HG02571 (cell line): ENCODE data around the gene SSC5D.
"Not testable (repeated sequence)": the region's sequence is repeated elsewhere in the genome, so short reads cannot be mapped to it uniquely, and the experiment has no call there.

Source experiments
- ATAC-seq: cut with Tn5 transposase; IDR thresholded peaks from one replicate; pipeline ENCODE4 v1.9.1; 2021; ENCODE audit warnings: mild to moderate bottlenecking, moderate library complexity; ENCODE audit not compliant: unreplicated experiment

Gene SSC5D

DNA sequence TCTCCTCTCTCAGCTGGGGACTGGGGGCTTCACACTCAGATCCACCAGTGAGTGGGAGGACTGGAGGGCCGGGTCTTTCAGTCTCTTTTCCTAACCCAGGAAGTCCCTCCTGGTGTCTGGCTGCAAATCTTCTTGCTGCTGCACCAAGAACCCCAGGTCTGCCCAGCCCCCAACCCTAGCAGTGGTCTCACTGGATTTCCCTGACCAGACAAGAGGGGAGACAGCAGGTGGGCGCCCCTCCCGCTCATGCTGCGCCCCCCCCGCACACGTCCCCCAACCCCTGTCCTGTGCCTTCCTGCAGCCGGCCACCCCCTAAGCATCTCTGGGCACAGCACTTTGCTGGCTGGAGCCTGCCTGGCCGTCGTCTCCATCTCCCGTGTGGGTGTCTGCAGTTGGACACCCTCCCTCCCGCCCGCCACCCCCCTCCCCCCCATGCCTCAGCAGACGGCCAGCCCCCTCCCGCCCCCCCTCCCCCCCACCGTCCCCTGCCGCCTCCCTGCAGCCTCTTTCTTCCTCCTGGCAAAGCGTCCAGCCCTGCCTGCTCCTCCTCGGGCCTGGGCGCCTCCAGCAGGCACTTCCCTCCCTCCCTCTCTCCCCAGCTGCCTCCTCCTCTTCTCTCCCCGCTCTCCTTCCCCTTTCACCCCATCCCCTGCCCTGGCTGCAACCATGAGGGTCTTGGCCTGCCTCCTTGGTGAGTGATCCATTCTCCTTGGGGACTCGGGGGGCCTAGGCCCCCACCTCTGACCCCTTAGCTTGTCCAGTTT lies at the start of gene SSC5D:
TSS of gene SSC5D (plus strand) at position 513 of the 764 bp plus-strand sequence. CDS start at position 667, 154 bp downstream.
- ATAC-seq = no peak

DNA sequence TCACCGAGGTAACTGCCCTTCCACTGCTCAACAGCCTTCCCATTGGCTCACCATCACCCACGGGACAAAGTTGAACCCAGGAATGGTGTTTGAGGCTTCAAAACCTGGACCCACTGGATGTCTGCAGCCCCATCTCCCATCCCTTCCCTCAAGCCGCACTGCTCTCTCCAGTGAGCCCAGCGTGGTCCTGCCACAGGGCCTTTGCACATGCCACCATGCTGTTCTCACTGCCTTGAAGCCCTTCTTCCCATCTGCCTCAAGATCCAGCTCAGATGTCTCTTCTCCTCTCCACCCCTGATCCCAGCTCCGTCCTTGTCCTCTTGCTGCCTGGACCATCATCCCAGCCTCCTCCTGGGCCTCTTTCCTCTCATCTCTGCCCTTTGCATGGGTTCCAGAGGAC lies 49.2 kb upstream of the SSC5D start:
- no peak for ATAC-seq

DNA sequence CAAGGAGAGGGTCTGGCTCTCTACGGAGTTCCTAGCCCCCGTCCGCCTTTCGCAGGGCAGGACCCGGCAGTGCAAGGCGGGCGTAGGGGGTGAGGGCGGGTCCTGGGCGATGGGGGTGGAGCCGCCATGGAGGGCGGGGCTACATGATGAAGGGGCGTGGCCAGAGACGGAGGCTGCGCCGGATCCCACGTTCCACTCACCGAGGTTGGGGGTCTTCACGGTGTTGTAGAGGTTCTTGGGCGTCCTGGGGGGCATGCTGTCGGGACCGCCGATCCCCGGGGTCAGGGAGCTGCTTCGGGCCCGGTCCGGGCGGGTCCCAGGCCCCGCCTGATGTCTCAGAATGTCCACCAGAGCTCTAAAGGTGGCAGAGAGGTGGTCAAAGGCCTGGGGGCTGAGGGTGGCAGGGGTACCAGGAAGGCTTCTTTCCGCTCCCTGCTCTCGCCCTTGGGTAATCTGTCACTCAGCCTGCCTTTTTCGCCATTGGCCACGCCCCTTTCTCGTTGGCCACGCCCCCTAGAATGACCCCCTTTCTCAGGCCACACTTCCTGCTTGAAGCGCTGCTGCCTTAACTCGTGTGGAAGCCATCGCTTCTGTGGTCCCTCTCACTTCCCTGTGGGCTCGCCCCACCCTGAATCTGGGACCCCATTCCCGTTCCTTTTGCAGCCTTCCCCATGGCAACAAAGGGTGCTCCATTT lies 47.7 kb upstream of the SSC5D start:
- ATAC-seq = no peak

DNA sequence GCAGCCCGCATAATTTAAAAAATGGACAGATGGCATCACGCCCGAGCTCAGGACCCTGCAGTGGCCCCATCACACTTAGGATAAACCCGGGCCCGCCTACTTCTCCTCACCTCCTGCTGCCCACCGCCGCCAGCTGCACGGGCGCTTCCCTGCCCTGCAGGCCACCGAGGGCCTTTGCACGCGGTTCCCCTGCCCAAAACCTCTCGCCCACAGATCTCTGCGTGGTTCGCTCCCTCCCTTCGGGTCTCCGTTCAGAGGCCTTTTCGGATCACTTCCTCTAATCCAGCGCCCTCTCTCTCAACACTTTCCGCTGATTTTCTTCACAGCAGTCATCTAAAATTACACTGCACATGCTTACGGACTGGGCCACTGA lies 46.9 kb upstream of the SSC5D start:
- no peak for ATAC-seq

DNA sequence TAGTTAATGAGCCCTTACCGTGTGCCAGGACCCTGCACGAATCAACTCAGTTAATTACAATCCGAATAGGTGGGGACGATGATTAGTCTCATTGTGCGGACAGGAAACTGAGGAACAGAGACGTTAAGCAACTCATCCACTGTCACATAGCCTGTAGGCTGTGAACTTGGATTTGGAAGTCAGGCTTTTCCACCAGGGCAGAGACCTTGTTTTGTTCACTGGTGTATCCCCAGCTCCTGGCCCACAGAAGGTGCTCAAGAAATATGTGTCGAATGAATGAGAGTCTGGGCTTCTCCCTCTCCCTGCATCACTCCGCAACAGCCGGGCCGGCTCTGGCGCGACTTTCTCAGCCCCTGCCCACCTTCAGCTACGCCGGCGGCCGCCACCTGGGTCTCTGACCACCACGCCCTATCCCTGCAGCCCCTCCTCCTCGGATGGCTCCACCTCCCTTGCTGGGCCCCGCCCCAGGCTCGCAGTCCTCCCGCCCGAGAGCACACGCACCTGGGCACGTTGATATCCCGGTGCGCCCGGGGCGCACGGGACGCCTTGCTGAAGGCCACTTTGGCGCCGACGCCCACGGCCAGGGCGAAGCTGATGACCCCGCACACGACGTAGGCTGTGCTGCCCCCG lies 46.4 kb upstream of the SSC5D start:
- ATAC-seq = no peak

DNA sequence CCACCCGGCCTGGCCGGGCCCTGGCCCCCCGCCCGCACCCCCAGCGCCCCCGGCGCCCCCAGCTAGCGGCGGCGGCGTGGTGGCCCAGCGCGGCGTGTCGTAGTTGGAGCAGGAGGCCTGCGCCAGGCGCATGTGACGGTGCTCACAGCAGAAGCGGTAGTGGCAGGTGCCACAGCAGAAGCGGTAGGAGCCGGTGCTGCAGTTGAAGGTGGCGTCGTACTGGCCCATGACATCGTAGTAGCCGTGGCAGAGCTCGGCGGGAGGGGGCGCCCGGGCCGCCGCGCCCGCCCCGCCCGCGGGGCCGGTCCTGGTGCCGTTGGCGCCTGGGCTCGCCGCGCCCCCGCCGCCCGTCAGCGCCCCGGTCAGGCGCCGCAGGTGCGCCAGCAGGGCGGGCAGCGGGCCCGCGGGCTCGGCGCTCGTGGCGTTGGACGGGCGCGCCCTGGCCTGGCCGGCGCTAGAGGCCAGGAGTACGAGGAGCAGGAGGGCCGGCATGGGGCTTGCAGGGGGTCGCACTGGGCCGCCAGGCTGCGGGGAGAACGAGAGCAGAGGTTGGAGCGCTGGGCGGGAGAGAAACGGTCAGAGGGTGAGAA lies 45.8 kb upstream of the SSC5D start:
- no peak for ATAC-seq

DNA sequence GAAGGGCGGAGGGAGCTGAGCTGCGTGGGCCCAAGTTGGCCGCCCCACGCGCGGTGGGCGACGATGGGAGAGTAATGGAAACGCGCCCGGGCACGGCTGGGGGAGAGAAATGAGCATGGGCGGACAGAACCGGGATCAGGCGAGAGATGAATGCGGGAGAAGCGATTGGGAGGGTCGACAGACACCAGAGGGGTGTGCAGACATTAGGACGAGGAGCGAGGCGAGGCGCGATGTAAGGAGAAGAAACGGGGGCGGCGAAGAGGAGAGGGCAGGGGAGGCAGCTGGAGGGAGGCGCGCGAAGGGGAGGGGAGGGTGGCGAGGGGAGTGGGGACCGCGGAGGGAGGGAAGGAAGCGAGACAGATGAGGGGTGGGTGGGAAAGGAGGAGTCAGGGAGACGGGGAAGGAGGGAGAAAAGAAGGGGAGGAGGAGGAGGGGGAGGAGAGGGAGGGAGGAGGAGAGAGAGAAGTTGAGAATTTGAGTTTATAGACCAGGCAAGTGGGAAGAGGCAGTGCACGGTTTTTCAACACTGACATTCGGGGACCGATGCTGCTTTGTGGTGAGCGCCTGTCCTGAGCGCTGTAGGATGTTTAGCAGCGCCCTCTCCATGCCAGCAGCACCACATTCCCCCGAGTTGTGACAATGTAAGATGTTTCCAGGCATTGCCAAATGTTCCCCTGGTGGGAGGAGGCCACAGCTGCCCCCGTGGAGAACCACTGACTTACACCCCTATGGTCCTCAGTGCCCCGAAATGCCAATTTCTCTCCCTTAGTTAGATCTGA lies 45.0 kb upstream of the SSC5D start, which contains the start of gene SHISA7:
TSS of gene SHISA7 (minus strand) at position 256 of the 779 bp plus-strand sequence. CDS start 437 bp downstream, outside the sequence.
- ATAC-seq = no peak

DNA sequence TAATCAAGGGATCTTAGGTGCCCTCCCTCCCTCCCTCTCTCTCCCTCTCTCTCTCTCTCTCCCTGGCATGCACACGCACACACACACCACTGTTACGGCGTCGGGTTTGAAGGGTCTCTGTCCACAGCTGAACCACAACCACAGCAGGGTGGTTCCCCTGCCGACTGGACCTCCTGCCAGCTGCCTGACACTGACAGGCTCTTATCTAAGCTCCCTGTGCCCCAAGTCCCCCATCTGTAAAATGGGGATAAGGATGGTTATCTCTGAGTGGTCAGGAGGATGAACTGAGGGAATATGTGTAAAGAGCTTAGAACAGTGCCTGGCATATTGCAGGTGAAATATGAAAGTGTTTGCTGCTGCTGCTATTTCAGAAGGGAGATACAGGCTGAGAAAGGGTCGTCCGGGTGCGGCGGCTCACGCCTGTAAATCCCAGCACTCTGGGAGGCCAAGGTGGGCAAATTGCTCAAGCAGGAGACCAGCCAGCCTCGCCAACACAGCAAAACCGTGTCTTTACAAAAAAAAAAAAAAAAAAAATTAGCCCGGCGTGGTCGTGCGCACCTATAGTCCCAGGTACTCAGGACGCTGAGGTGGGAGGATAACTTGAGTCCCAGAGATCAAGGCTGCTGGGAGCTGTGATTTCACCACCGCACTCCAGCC lies 44.3 kb upstream of the SSC5D start:
- ATAC-seq = no peak

DNA sequence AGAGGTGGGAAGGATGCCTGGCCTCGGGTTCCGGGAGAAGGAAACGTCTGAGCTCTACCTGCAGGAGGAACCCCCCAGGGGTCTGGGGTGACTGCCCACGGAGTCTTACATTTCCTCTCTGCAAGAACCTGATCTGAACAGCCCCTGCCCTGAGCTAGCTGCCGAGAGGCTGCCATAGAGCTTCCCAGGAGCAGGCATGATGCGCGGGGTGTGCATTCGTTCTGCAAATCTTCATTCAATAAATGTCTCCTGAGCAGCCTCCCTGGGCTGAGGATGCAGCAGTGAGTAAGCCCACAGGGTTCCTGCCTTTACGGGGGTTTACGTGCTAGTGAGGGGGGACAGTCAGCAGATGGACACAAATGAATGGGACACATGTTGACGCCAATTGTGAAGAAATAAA lies 43.6 kb upstream of the SSC5D start:
- ATAC-seq = no peak

DNA sequence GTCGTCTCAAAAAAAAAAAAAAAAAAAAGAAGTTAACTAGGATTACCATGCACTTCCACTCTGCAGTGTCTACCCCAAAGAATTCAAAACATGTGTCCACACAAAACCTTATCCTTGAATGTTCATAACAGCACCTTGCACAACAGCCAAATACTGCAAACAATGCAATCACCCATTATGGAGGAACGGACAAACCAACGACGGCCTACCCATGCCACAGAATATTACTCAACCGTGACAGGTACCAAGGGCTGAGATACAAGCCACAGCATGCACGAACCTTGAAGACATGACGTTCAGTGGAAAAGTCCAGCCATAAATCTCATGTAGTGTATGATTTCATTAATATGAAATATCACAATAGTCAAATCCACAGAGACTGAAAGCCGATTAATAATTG lies 42.2 kb upstream of the SSC5D start:
- no peak for ATAC-seq

DNA sequence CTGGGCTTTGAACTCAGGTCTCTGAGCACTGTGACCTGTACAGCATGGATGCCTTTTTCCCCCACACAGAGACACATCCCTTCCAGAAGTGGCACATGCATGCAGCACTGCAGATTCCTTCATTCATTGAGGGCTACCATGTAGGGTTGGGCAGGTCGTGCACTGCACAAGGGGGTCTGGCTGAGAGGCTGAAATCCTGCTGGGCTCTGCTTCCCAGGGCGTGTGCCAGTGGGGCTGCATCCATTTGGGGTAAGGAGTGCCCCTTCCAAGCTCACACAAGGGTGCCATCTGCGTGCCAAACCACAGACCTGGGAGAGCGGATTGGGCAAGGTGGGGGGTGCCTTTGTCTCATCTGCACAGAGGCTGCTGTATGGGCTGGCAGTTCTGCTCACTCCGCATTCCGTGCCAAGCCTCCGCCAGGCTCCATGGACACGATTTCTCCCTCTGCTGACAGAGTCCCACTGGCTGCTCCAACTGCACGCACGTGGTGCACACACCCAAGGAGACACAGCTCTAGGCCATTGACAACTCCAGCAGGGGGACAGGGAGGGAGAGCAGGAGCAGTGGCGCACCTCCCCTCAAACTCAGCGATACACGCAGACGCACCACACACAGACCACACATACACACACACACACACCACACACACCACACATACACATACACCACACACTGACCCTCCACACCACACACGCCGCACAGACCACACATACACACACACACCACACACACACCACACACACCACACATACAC lies 40.6 kb upstream of the SSC5D start:
- ATAC-seq = no peak

DNA sequence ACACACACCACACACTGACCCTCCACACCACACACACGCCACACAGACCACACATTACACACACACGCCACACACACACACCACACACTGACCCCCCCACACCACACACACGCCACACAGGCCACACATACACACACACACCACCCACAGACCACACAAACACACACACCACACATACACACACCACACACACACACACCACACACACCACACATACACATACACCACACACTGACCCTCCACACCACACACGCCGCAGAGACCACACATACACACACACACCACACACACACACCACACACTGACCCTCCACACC lies 40.1 kb upstream of the SSC5D start:
- not testable (repeated sequence) for ATAC-seq

DNA sequence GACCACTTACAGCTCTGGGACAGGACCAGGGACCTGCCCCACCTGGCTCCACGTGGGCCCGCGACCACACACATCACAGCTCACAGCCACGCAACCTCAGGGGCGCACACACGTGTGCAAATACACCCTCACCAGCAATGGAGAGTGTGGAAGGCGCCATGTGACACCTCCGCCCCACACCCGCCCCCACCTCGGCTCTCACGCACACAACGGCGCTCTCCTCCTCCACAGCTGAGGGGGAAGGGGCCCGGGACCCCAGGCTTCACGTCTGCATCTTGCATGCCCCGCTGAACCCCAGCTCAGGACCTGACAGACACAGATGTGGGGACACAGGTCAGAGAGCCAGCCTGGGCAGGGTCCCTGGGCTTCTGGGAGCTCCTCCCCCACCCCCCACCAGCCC lies 38.8 kb upstream of the SSC5D start:
- ATAC-seq = no peak

DNA sequence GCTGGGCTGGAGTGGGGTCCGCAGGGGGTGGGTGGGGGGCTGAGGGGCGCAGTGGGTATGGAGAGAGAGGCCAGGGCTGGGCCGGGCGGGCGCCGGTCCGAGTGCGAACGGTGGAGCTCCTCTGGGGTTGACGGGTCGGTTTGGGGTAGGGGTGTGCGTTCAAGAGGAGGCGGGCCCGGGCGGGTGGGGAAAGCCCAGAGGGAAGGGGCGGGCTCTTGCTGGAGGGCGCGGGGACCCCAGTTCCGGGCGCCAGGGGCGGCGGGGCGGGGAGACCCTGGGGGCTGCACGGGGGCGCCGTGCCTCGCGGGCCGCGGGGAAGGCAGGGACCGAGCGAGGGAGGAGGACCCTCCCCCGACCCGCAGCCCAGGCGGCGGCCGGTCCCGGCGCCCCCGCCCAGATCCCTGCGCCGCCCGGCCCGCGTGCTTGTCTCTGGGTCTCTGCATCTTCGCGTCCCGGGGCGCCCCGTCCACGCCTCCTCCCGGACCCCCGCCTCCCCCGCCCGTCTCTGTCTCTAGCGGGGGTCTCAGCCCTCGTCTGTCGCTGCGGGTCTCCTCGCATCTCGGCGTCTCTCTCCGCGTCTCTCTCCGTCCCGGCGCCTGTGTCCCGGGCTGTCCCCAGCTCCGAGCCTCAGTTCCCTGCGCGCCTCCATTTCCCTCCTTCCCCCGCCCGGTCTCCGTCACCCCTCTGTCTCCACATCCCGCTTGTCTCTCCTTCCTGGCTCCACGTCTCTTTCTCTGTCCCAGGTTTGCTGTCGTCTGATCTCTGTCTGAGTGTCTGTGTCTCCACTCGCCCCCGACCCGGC lies 36.9 kb upstream of the SSC5D start:
- ATAC-seq = no peak

DNA sequence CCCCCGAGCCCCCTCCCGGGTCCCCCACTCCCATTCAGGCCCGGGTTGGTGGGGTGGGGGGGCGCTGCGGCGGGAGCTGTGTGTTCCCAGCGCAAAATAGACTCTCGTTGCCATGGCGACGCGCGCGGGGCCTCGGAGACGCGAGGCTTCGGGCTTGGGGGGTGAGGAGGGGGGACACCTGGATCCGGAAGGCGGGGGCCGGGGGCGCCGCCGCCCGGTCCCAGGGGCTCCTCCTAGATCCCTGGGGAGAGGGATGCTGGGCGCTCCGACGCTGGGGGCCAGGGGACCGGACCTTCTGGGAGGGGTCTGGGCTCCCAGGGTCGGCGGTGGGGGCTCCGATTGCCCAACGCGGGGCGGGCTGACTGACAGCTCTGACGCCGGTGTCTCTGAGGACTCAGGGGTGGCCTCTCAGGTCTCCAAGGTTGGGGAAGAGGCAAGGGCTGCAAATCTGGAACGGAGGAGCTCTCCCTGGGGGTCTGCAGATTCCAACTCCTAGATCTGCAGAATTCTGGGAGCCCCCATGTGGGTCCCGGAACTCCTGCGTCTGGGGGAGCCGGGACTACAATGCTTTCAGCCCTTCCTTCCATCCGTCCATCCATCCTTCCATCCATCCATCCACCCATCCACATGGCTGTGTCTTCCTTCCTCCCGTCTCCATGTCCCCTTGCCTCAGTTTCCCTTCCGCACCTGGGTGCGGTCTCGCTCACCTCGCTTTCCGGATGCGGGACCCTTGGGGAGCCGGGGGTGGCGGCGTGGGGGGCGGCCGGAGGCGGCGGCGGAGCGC lies 36.1 kb upstream of the SSC5D start:
- no peak for ATAC-seq

DNA sequence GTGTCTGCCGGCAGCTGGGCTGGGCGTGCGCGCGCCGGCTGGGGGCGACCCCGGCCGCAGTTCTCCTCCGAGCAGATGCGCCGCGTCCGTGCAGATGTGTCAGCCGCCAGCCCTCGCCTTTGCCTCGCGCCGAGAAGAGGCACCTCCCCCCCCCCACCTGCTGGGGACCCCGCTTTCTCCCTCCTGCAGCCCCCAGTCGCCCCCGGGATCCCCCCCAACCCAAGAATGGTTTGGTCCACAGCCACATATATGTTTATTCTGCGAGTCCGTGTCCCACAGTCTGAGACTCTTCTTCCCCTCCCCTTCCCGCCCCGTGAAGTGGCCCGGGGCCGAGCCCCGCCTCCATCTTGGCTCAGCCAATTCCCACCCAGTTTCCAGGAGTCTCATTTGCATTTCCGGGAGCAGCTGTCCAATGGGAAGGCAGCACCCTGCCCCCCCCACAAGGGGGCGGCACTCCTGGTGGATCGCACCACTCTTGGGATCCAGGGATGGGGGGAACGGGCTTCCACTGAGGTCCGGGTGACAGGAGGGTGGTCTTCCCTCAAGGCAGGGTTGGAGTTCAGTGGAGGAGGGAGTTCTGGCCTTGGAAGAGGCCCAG lies 35.4 kb upstream of the SSC5D start:
- no peak for ATAC-seq

DNA sequence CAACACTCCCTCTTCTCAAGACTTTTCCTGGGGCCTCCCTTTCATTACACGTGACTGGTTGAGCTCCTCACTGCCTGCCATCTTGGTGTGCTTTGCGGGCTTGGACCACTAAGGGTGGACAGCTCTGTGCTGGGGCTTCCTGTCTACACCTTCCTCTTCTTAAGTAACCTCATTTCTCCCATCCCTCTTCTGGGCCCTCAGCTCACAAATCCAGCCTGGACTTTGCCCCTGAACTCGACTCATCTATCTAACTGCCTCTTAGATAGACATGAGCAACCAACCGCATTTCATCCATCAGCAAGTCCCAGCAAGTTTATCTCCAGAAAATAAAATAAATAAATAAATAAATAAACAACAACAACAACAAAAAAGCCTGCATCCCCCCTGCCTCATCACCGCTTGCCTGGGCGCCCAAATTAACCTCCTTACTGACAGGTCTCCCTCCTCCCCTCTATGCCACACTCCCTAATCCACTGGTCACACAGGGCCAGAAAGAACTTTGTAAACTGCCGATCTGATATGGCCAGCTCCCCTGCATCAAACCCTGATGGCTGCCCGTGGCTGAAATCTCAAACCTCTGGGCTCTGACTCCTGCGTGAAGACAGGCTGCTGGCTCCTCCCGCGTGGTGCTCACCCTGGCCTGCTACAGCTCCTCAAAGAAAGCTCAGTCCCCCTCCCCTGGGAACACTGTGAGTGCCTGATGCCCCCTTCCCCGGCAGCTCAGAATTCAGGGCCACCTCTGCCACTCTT lies 34.5 kb upstream of the SSC5D start:
- no peak for ATAC-seq
